HL-60/S4 treated with phorbol 12-myristate 13-acetate at 8.2 ng/mL for 4 days and 3 days (cell line): ENCODE results near the gene VSIG10L2.

Experiments used
- in situ Hi-C: fragments of 300-500 bp; cut with MboI; formaldehyde crosslinking; loops from 2 replicates; pipeline ENCODE4 v1.15.0; 2022; ENCODE audit warnings: low sequenced_read_pairs

Gene VSIG10L2

GRCh38 chr11:125946712-125947418 lies 1.0 kb downstream of the VSIG10L2 start:
- in situ Hi-C loops, result no loop called here

- in situ Hi-C loops, result no loop called here
Observed at GRCh38 chr11:125947419-125948277, 1.8 kb downstream of the VSIG10L2 start.

GRCh38 chr11:125948278-125949051 lies 2.6 kb downstream of the VSIG10L2 start:
- in situ Hi-C loops, result no loop called here

- in situ Hi-C loops, result no loop called here
Observed at GRCh38 chr11:125949271-125950177, 3.7 kb downstream of the VSIG10L2 start.

GRCh38 chr11:125950178-125950490 lies 4.3 kb downstream of the VSIG10L2 start:
- in situ Hi-C loops, result no loop called here

- in situ Hi-C loops, result no loop called here
Observed at GRCh38 chr11:125950696-125951651, 5.1 kb downstream of the VSIG10L2 start.

- in situ Hi-C loops, result no loop called here
Observed at GRCh38 chr11:125951731-125952130, 5.9 kb downstream of the VSIG10L2 start.

GRCh38 chr11:125952559-125952958 lies 6.7 kb downstream of the VSIG10L2 start:
- in situ Hi-C loops, result no loop called here

- in situ Hi-C loops, result no loop called here
Observed at GRCh38 chr11:125952973-125953372, 7.1 kb downstream of the VSIG10L2 start.

- in situ Hi-C loops, result no loop called here
Observed at GRCh38 chr11:125953401-125953935, 7.6 kb downstream of the VSIG10L2 start.

- in situ Hi-C loops, result no loop called here
Observed at GRCh38 chr11:125954123-125954944, 8.5 kb downstream of the VSIG10L2 start.

GRCh38 chr11:125954945-125955640 lies 9.2 kb downstream of the VSIG10L2 start:
- in situ Hi-C loops, result no loop called here

- in situ Hi-C loops, result no loop called here
Observed at GRCh38 chr11:125955856-125956255, 10.0 kb downstream of the VSIG10L2 start.

GRCh38 chr11:125956391-125957134 lies 10.7 kb downstream of the VSIG10L2 start:
- in situ Hi-C loops, result no loop called here

GRCh38 chr11:125957618-125958332 lies 11.9 kb downstream of the VSIG10L2 start:
- in situ Hi-C loops, result no loop called here

GRCh38 chr11:125958872-125959400 lies 13.1 kb downstream of the VSIG10L2 start:
- in situ Hi-C loops, result no loop called here
